GM11168 (cell line): Measurements from ENCODE around the gene CHST9.
"Not testable (repeated sequence)": the region's sequence is repeated elsewhere in the genome, so short reads cannot be mapped to it uniquely, and the experiment has no call there.

ENCODE experiments used
- in situ Hi-C: fragments of 300-500 bp; cut with MboI; formaldehyde crosslinking; loops from one replicate; pipeline ENCODE4 v1.12.0; 2022; ENCODE audit warnings: low sequenced_read_pairs; ENCODE audit not compliant: unreplicated experiment

Gene CHST9

DNA sequence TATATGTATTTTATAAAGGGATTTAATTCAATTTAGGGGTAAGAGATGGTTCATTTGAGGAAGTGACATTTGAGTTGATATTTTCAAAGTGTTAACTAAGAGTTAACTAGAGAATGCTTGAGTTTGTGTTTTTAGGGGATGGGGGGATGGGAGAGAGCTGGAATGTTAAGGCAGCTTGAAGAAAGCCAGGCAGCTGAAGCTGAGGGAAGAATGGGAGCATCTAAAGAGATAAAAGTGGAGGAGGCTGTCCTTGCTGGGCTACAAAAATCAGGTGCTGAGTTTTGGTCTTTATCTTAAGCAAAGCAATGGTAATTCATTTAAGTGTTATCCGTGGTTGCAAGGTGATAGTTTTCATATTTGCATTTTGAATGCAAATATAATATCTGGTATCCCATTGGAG, 9.2 kb downstream of the CHST9 start:
- in situ Hi-C loops = no loop called here

DNA sequence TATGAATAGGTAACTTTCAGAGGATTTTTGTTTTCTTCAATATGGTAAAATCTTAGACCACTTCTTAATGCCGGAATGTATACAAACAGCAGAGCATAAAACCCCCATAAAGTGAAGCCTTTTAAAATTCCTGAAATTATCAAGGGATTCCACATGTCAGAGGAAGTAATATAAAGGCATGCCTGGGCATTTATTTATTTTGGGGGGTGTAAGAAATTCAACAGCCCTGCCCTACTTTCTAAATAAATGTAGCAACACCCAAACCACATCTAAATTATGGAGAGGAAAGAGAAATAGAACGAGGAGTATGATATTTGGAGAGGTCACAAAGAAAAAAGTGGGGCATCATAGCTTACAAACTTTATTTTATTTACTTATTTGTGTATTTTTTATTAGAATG, 9.9 kb downstream of the CHST9 start:
- in situ Hi-C loops = no loop called here

- in situ Hi-C loops = no loop called here
Observed at GRCh38 chr18:27171993-27172392, 13.1 kb downstream of the CHST9 start.

DNA sequence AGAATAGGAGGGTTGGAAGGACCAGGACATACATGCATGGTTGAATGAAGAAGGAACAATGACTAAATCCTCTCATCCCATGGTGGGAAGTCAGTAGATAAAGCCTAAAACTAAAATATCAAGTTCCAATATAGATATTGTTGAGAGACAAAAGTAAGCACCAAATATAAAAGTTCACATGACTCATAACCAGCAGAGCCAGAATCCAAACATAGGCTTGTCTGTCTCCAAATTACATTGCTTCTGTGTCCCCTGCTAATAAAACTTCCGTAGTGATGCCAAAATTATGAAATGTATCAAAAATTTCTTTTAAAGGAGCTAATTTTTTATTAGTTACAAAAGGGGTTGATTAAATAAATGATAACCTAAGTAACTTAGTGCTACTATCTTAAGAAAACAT, 19.7 kb downstream of the CHST9 start:
- in situ Hi-C loops = no loop called here

- in situ Hi-C loops = no loop called here
Observed at GRCh38 chr18:27164905-27165304, 20.2 kb downstream of the CHST9 start.

DNA sequence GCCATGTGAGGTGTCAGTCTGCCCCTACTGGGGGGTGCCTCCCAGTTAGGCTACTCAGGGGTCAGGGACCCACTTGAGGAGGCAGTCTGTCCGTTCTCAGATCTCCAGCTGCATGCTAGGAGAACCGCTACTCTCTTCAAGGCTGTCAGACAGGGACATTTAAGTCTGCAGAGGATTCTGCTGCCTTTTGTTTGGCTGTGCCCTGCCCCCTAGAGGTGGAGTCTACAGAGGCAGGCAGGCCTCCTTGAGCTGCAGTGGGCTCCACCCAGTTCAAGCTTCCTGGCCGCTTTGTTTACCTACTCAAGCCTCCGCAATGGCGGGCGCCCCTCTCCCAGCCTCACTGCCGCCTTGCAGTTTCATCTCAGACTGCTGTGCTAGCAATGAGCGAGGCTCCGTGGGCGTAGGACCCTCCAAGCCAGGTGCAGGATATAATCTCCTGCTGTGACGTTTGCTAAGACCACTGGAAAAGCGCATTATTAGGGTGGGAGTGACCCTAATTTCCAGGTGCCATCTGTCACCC, 21.9 kb downstream of the CHST9 start:
- in situ Hi-C loops = not testable (repeated sequence)

DNA sequence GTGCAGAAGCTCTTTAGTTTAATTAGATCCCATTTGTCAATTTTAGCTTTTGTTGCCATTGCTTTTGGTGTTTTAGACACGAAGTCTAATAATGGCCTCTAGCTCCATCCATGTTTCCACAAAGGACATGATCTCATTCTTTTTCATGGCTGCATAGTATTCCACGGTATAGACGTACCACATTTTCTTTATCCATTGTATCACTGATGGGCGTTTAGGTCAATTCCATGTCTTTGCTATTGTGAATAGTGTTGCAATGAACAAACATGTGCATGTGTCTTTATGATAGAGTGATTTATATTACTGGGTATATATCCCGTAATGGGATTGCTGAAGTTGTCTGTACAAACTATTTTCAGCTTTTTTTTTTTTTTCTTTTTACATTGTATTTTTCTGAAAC, 35.9 kb downstream of the CHST9 start:
- in situ Hi-C loops = not testable (repeated sequence)

DNA sequence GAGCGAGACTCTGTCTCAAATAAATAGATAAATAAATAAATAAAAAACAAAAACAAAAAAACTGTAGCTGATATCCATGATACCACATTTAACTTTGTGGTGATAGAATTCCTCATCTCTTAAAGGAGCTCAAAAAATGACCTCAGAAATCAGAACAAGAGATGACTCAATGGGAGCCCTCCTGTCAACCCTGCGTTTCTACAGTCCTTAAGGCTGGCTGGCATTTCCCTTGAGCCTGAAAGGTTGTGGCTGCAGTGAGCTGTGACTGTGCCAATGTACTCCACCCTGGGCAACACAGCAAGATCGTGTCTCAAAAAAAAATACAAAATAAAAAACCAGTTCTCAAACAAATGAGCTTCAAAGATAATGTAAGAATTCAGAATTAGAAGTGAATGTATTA, 40.4 kb downstream of the CHST9 start:
- in situ Hi-C loops = no loop called here

DNA sequence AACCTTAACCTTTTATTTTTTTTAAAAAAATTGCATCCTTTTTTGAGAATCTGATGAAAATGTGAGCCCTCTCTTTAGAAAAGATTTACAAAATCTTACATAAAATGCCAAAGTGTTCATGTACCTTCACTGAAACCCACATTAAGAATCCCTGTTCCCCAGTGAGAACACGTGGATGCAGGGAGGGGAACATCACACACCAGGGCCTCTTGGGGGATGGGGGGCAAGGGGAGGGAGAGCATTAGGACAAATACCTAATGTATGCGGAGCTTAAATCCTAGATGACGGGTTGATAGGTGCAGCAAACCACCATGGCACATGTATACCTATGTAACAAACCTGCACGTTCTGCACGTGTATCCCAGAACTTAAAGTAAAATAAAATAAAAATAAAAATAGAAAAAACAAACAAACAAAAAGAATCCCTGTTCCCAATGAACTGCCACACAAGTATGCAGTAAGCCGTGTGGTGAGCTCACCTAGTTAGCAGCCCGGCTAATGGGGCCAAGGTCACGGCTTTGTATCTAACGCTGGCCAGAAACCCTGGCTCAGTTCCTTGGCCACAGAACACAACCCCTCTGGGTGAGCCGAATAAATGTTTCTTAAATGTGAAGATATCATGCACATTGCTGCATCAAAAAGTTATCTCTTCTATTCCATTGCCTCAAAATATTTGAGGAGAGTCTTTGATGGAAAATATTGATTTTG, 41.4 kb downstream of the CHST9 start:
- in situ Hi-C loops = no loop called here

GRCh38 chr18:27142891-27143290, 42.2 kb downstream of the CHST9 start:
- in situ Hi-C loops = no loop called here

DNA sequence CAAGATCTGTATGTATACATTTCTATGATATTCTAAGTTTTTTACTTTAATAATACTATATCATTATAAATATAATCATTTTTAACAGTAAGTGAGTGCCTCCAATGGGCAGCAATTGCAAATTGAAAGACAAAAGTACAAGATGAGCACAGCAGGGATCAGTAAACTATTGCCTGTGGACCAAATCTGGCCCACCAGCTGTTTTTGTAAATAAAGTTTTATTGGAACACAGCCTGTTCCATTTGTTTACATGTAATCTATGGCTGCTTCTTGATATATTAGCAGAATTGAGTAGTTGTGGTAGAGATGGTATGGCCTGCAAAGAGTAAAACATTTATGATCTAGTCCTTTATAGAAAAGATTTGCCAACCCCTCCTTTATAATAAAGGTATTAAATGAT, 43.2 kb downstream of the CHST9 start:
- in situ Hi-C loops = no loop called here

GRCh38 chr18:27138079-27138478, 47.0 kb downstream of the CHST9 start:
- in situ Hi-C loops = no loop called here

DNA sequence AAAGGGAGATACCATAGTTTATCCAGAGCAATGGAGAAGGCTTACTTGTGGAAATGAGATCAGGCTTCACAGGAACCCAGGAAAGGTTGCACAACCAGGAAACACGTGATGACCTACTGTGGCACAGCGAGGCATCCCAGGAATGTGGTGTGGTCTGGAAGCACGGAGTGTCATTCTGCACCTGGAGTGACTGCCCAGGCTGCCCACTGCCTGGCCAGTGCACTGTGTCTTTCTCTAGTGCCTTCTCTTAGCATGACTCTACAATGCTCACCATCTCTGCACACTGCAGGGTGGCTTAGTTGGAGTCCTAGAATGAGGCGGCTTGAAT, 48.9 kb downstream of the CHST9 start:
- in situ Hi-C loops = no loop called here

DNA sequence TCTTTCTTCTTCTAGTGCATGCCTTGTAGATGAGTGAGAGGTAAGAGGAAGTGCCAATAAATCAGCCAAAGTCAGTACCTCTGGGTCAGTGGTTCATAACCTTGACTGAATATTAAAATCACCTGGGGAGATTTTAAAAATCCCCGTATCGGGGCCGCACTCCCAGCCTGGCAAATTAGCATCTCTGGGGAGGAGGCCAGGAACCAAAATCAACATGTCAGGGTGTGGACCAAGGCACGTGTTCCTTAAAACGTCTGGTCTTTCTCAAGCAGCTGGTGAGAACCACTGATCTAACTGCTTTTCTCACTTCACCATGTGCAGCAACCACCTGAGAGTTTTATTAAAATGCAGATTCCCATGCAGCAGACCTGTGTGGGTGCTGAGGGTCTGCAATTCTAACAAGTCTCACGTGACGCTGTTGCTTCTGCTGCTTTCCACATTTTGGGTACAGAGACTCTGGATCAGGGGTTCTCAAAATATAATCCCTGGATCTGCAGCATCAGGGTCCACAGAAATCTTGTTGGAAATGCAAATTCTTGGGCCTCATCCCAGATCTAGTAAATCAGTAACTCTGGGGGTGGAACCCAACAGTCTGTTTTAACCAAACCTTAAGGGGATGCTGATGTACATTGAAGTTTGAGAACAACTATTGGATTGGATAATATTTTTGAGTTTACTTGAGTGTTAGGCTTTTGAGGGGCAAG, 49.5 kb downstream of the CHST9 start:
- in situ Hi-C loops = no loop called here

- in situ Hi-C loops = no loop called here
Observed at GRCh38 chr18:27130065-27130630, 55.0 kb downstream of the CHST9 start.

DNA sequence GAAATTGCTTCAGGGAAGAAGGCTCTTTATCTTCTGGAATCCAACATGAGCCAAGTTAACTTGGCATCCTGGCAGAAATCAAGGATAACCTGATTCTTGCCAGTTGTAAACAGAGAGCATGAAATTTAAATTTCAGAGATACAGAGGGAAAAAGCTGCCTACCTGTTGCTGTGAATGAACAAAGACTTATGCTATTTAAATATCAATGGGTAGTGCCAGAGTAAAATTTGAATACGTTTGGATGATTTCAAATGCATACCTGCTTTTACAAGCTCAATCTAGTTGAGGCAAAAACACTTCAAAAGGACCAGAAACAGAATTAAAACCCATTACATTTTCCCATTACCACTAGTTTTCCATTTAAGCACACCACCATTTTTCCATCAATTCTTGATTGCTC, 60.9 kb downstream of the CHST9 start:
- in situ Hi-C loops = no loop called here

DNA sequence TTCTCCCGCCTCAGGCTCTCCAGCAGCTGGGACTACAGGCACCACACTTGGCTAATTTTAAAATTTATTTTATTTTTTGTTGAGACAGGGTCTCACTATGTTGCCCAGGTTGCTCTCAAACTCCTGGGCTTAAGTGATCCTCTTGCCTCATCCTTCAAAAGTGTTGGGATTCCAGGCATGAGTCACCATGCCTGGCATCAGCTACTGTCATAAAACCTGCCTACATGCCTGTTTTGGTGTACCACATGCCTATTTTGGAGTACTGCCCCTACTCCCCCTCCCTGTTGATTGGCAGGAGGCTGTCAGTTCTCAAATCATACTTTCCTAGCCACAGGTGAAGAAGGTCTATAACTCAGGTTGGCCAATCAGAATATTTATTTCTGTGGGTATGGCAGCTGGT, 64.0 kb downstream of the CHST9 start:
- in situ Hi-C loops = no loop called here

DNA sequence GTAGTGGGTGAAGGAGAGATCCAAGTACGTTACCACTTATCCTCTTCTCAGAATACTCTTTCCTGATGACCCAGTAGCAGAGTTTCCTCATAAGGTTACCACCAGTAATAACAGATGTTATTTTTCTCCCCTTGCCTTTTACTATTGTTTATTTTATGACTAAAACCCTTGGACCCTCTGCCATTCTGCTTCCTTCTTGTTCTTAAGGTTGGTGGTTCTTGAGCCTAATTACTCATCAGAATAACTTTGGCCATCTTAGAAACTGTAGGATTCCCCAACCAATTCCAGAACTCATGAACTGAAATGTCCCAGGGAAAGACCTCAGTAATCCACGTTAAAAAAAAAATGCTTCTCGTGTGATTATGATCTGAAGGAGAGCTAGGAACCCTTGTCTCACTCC, 64.9 kb downstream of the CHST9 start:
- in situ Hi-C loops = no loop called here

DNA sequence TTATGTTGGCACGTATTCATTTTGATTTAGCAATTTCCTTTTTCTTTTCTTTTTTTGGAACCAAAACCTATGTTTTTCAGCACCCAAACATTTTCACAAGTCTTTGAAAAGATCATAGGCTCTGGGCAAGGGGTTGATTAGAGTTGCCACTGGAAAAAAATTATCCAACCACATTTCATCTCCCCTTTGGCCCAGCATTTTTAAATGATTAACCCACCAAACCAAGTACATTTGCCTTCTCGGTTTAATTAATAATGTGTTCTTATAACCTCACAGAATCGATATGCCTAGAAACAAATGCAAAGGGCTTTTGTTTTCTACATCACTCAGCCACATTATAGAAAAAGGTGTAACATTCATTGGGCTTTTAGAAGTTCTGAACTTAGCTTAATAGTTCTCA, 66.1 kb downstream of the CHST9 start:
- in situ Hi-C loops = no loop called here

DNA sequence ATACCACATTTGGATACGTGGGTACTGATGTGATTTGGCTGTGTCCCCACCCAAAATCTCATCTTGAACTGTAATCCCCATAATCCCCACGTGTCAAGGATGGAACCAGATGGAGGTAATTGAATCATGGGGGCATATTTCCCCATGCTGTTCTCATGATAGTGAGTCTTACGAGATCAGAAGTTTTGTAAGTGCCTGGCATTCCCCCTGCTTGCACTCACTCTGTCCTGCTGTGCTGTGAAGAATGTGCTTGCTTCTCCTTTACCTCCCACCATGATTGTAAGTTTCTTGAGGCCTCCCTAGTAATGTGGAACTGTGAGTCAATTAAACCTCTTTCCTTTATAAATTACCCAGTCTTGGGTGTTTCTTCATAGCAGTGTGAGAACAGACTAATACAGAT, 70.3 kb downstream of the CHST9 start:
- in situ Hi-C loops = no loop called here

DNA sequence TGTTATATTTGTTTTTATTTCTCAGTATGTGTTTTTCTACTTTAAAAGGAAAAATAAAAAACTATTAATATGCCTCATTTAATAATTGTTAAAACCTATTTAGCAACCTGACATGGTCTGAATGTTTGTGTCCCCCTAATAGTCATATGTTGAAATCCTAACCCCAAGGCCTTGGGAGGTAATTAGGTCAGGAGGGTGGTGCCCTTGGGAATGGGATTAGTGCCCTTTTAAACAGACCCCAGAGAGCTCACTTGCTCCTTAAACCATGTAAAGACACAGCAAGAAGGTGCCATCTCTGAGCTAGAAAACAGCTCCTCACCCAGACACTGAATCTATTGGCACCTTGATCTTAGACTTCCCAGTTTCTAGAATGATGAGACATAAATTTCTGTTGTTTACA, 71.8 kb downstream of the CHST9 start:
- in situ Hi-C loops = no loop called here

- in situ Hi-C loops = no loop called here
Observed at GRCh38 chr18:27110319-27110718, 74.8 kb downstream of the CHST9 start.
